ENCODE results near the gene TMEM250.

- TF ChIP-seq CTCF (IDR thresholded peaks at IDR 0.05) (no peak), POLR2A (IDR thresholded peaks at IDR 0.05) (no peak)
These were observed 41.7 kb upstream of the TMEM250 start for GRCh38 chr9:136160381-136160841.
